HG03457 (cell line): Measurements from ENCODE around the gene TMEM82.

Experiments used
- ATAC-seq: cut with Tn5 transposase; IDR thresholded peaks from one replicate; pipeline ENCODE4 v1.9.1; 2021; ENCODE audit warnings: moderate number of reproducible peaks; ENCODE audit not compliant: unreplicated experiment

The TMEM82 gene

GRCh38 chr1:15719381-15720120, 22.7 kb upstream of the TMEM82 start:
- no peak for ATAC-seq

DNA sequence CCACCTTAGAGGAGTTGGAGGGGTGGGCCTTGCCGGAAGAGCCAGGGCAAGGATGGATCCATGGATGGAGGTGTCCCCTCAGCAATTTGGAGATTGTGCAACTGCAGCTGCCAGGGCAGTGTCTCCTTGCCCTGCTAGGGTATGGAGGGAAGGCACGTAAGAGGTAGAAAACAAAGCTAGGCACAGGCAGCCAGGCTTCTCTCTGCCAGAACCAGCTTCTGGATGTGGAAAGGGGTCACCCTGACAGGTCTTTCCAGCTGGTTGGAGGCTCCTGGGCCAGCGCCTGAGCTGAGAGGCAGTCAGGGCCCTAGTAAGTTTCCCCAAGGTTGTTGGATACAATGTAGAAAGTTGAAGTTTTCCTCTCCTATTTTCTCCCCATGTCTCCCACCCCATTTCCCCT, 21.4 kb upstream of the TMEM82 start:
- no peak for ATAC-seq

DNA sequence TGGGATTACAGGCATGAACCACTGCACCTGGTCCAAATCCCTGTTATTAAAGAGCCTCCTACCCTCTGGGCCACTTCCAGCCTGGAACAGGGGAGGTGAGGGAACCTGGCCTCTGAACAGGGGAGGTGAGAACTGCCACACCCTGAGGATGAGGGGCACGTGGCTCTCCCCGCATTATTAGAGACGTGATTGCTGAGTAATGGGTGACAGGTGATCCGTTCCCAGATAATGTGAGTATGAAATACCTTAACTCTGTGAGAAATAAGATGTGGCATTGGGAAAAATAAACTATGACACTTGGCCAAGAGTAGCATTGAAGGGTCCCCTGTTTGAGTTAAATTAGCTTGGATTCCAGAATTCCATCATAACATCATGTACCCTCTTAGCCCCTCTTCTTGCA, 19.9 kb upstream of the TMEM82 start:
- ATAC-seq = no peak

DNA sequence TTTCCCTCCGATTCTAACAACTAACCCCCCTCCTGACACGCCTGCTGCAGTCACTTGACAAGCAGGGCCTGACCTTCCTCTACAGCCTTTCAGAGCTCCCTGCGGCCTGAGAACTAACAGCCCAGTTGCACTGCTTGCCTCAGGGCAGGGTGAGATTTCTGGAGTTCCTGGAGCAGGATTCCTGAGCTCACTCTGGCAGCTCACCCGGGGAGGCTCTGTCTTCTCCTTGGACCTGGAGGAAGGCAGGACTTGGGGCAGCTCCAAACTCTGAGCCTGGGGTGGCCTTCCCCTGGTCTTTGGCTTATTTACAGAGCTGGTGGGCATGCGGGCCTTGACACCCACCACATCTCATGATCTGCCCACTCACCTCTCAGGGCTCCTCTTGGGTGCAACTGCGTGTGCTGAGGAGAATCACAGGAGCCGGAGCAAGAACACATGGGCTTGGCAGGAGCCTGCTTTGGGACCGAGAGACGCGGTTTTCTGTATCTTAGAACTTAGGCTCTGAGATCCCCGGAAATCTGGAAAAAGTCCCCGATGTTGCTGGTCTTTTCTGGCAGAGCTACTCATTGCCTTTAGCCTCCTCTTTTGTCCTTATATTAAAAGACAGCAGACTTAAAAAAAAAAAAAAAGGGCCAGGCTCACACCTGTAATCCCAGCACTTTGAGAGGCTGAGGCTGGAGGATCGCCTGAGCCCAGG, 19.3 kb upstream of the TMEM82 start:
- ATAC-seq = no peak

GRCh38 chr1:15723631-15724246, 18.6 kb upstream of the TMEM82 start:
- ATAC-seq = no peak

- no peak for ATAC-seq
Measured at GRCh38 chr1:15724949-15725880, 17.1 kb upstream of the TMEM82 start.

- no peak for ATAC-seq
Measured at GRCh38 chr1:15726508-15726907, 15.8 kb upstream of the TMEM82 start.

DNA sequence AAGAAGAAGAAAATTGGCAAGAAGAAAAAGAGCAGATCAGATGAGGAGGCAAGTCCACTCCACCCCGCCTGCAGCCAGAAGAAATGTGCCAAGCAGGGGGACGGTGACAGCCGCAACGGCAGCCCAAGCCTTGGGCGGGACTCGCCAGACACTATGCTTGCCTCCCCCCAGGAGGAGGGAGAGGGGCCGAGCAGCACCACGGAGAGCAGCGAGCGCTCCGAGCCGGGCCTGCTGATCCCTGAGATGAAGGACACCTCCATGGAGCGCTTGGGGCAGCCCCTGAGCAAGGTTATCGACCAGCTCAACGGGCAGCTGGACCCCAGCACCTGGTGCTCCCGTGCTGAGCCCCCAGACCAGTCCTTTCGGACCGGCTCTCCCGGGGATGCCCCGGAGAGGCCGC, 15.3 kb upstream of the TMEM82 start:
- no peak for ATAC-seq

DNA sequence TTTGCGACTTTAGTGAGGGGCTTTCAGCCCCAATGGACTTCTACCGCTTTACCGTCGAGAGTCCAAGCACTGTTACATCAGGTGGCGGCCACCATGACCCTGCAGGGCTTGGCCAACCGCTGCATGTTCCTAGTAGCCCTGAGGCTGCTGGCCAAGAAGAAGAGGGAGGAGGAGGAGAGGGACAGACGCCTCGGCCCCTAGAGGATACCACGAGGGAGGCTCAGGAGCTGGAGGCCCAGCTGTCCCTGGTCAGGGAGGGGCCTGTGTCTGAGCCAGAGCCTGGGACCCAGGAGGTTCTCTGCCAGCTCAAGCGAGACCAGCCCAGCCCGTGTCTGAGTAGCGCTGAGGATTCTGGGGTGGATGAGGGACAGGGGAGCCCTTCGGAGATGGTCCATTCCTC, 14.9 kb upstream of the TMEM82 start:
- no peak for ATAC-seq

- ATAC-seq = no peak
Measured at GRCh38 chr1:15727866-15728534, 14.3 kb upstream of the TMEM82 start.

DNA sequence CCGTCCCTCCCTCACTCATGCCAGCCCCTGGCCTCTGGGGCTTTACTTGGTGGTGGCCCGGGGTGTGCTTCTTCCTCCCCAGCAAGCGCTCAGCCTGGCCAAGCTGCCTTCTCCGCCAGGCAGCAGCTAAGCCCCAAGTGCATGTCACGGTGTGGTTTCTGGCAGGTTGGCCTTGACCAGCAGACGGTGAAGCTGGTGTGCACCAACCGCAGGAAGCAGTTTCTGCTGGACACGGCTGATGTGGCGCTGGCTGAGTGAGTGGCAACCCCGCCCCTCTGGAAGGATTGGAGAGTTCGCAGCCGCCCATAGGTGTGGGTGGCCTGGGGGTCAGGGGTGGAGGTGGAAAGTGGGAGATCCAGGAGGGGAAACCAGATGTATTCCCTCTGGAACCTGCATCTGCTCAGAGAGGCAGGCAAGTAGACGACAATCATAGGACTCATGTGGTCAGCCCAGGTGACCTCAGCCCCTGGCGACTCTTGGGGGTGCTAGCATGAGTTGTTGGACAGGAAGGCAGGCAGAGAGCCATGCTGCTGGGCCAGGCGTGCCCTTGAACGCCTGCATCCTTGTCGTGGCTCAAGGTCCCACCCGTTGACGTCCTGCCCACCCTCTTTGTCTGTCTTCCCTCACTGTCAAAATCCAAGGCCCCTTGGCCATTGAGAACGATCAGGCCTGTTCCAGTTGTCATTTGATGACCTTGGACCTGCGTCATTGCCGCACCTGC, 13.2 kb upstream of the TMEM82 start:
- ATAC-seq = no peak

GRCh38 chr1:15730423-15730822, 11.9 kb upstream of the TMEM82 start:
- ATAC-seq = no peak

- ATAC-seq = no peak
Measured at GRCh38 chr1:15730936-15731335, 11.4 kb upstream of the TMEM82 start.

- no peak for ATAC-seq
Measured at GRCh38 chr1:15731735-15732685, 10.3 kb upstream of the TMEM82 start.

DNA sequence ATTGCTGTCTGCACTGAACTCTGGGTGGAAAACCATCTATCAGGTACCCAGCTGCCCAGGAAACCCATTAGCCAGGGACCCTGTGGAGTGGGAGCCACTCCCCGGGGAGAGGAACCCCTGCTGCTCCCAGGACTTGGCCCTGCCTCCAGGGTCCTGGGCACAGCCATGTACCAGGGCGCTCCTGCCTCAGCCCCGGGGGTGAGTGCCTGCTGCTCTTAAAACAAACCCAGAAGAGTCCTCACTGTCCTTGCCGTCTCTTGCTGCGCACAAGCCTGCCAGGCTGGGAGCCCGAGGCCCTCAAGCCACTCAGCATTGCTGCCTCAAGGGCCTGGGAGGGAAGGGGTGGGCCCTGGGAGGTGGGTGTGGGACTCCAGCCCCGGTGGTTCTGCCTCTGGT, 9.6 kb upstream of the TMEM82 start:
- no peak for ATAC-seq

DNA sequence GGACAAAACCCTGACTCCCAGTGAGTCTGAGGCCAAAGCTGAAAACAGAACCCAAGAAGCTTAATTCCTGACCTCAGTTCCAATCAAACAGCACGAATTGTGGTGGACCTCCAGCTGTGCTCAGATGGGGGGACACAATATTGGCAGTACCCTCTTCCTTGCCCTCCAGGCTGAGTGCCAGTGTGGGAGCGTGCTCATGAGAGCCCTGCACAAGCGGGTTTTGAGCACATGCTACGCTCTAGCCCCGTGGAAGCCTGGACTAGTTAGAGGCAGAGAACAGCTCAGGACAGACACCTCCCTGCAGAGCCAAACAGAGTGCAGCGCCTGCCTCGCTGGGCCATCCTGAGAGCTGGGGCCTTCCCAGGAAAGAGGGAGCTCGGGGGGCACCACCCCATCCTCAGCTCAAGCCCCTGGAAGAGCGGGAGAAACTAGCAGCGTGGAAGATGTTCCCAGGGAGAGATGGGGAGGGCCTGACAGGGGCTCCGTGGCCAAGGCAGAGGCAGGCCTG, 9.0 kb upstream of the TMEM82 start:
- no peak for ATAC-seq

GRCh38 chr1:15733726-15734226, 8.5 kb upstream of the TMEM82 start:
- ATAC-seq = no peak

- no peak for ATAC-seq
Measured at GRCh38 chr1:15734296-15734695, 8.0 kb upstream of the TMEM82 start.
